ENCODE data around the gene TUBG1.

The TUBG1 gene

DNA sequence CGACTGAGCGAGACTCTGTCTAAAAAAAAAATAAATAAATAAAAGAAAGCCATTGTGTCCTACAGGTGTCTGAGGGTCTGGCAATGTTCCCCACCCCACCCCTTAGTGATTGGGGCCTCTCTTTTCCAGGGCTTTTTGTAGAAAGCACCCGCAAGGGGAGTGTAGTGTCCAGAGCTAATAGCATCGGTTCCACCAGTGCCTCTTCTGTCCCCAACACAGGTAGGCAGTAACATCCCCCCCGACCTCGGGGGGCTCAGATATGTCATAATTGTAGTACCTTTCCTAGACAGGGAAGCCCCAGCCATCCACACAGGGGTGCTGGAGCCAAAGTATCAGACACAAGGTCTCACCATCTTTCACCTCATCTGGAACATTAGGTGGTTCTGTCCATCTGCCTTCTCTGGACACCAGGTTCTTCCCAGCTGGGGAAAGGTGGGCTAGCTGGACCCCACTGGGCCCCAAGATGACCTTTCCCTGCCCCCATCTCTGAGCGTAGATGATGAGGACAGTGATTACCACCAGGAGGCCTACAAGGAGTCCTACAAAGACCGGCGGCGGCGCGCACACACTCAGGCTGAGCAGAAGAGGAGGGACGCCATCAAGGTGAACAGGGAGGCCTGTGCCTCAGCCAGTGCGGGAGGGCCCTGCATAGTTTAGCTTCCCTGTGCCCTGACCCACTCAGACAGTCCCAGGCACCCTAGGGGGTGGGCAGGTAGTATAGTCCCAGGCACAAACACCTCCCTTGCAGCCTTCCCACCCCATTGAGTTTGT is 41.0 kb upstream of the TUBG1 start:
- Histone ChIP-seq H3K36me3 (ENCODE audit: control insufficient read depth, insufficient read depth, low read length) (peaks cover 45% of the 10 kb centered on the region), H3K4me1 (ENCODE audit: control insufficient read depth, insufficient read depth, low read length) (peaks cover 57% of the 10 kb centered on the region), H3K9ac (ENCODE audit: low read length) (peak overlapping the region; percentile 17), H3K27me3 (ENCODE audit: control insufficient read depth, insufficient read depth, low read length) (no peaks in the 10 kb centered on the region), H3K4me3 (ENCODE audit: low read length) (no peak overlapping the region), H3K9me3 (ENCODE audit: control insufficient read depth, low read length) (no peaks in the 10 kb centered on the region)

- Histone ChIP-seq H3K9me3 (ENCODE audit: control insufficient read depth, low read length) (no peaks in the 10 kb centered on the region), H3K36me3 (ENCODE audit: control insufficient read depth, insufficient read depth, low read length) (peaks cover 36% of the 10 kb centered on the region), H3K4me1 (ENCODE audit: control insufficient read depth, insufficient read depth, low read length) (peaks cover 39% of the 10 kb centered on the region), H3K4me3 (ENCODE audit: low read length) (no peak overlapping the region), H3K9ac (ENCODE audit: low read length) (no peak overlapping the region), H3K27me3 (ENCODE audit: control insufficient read depth, insufficient read depth, low read length) (no peaks in the 10 kb centered on the region)
Measured at GRCh38 chr17:42571435-42572225, 37.9 kb upstream of the TUBG1 start.

- Histone ChIP-seq H3K4me3 (ENCODE audit: low read length) (no peak overlapping the region), H3K9ac (ENCODE audit: low read length) (no peak overlapping the region), H3K4me1 (ENCODE audit: control insufficient read depth, insufficient read depth, low read length) (peaks cover 39% of the 10 kb centered on the region), H3K27me3 (ENCODE audit: control insufficient read depth, insufficient read depth, low read length) (no peaks in the 10 kb centered on the region), H3K36me3 (ENCODE audit: control insufficient read depth, insufficient read depth, low read length) (peaks cover 36% of the 10 kb centered on the region), H3K9me3 (ENCODE audit: control insufficient read depth, low read length) (no peaks in the 10 kb centered on the region)
Measured at GRCh38 chr17:42573095-42573494, 36.4 kb upstream of the TUBG1 start.

DNA sequence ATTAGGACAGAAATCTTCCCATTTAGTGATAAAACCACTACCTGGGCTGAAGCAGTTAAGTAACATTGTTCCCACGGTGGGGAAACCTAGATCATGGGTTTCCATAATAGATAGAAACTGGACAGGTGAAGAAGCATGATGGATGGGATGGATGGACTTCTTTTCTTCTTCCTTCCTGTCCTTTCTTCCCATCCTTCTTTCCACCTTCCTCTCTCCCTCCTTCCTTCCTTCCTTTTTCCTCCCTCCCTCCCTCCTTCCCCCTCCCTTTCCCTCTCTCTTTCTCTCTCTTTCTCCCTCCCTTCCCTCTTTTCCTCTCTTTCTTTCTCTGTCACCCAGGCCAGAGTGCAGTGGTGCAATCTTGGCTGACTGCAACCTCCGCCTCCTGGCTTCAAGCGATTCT is 35.0 kb upstream of the TUBG1 start:
- Histone ChIP-seq H3K9me3 (ENCODE audit: control insufficient read depth, low read length) (no peaks in the 10 kb centered on the region), H3K27me3 (ENCODE audit: control insufficient read depth, insufficient read depth, low read length) (no peaks in the 10 kb centered on the region), H3K36me3 (ENCODE audit: control insufficient read depth, insufficient read depth, low read length) (peaks cover 23% of the 10 kb centered on the region), H3K4me1 (ENCODE audit: control insufficient read depth, insufficient read depth, low read length) (peaks cover 33% of the 10 kb centered on the region), H3K4me3 (ENCODE audit: low read length) (no peak overlapping the region), H3K9ac (ENCODE audit: low read length) (no peak overlapping the region)

DNA sequence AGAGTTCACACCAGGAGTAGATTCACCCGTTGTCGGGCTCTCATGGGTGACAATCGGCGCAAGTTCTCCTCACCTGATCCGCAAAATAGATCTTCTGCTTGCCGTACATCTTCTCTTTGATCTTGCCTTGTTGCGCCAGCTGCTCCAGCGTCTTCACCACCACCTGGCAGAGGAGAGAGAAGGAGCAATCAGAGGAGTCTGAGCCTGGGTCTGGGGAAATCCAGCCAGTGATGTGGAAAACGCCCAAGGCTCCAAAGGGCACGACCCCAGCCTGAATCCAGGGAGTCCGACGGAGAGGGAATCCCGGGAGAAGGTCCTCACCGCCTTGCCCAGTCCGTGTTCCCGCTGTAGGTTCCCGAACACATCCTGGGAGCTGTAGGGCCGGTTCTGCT is 32.3 kb upstream of the TUBG1 start:
- Histone ChIP-seq H3K36me3 (ENCODE audit: control insufficient read depth, insufficient read depth, low read length) (peaks cover 19% of the 10 kb centered on the region), H3K4me3 (ENCODE audit: low read length) (peak overlapping the region; percentile 26), H3K9ac (ENCODE audit: low read length) (peak overlapping the region; percentile 29)

GRCh38 chr17:42577532-42578281 is 31.8 kb upstream of the TUBG1 start, which contains the start of gene PSMC3IP:
Gene PSMC3IP (minus strand): TSS chr17:42577729. CDS start chr17:42577686, 43 bp downstream.
- Histone ChIP-seq H3K4me3 (ENCODE audit: low read length) (peak within 1 kb of the TSS; percentile 26), H3K9ac (ENCODE audit: low read length) (peak within 1 kb of the TSS; percentile 60), H3K27me3 (ENCODE audit: control insufficient read depth, insufficient read depth, low read length) (no peaks in the 10 kb centered on the region), H3K4me1 (ENCODE audit: control insufficient read depth, insufficient read depth, low read length) (peaks cover 13% of the 10 kb centered on the region), H3K9me3 (ENCODE audit: control insufficient read depth, low read length) (no peaks in the 10 kb centered on the region), H3K36me3 (ENCODE audit: control insufficient read depth, insufficient read depth, low read length) (peaks cover 16% of the 10 kb centered on the region)

More for the DNA sequence above, 32.3 kb upstream of the TUBG1 start:
- H3K27me3 ChIP-seq (ENCODE audit: control insufficient read depth, insufficient read depth, low read length): no peaks in the 10 kb centered on the region
- peaks cover 13% of the 10 kb centered on the region for H3K4me1 ChIP-seq (ENCODE audit: control insufficient read depth, insufficient read depth, low read length)
- H3K9me3 ChIP-seq (ENCODE audit: control insufficient read depth, low read length): no peaks in the 10 kb centered on the region

- Histone ChIP-seq H3K9ac (ENCODE audit: low read length) (peak overlapping the region; percentile 60), H3K9me3 (ENCODE audit: control insufficient read depth, low read length) (no peaks in the 10 kb centered on the region), H3K27me3 (ENCODE audit: control insufficient read depth, insufficient read depth, low read length) (no peaks in the 10 kb centered on the region), H3K36me3 (ENCODE audit: control insufficient read depth, insufficient read depth, low read length) (peaks cover 16% of the 10 kb centered on the region), H3K4me3 (ENCODE audit: low read length) (peak overlapping the region; percentile 26), H3K4me1 (ENCODE audit: control insufficient read depth, insufficient read depth, low read length) (peaks cover 13% of the 10 kb centered on the region)
Measured at GRCh38 chr17:42578282-42578869, 31.1 kb upstream of the TUBG1 start.

GRCh38 chr17:42579794-42580551 is 29.5 kb upstream of the TUBG1 start:
- Histone ChIP-seq H3K36me3 (ENCODE audit: control insufficient read depth, insufficient read depth, low read length) (peaks cover 21% of the 10 kb centered on the region), H3K9ac (ENCODE audit: low read length) (no peak overlapping the region), H3K9me3 (ENCODE audit: control insufficient read depth, low read length) (no peaks in the 10 kb centered on the region), H3K27me3 (ENCODE audit: control insufficient read depth, insufficient read depth, low read length) (no peaks in the 10 kb centered on the region), H3K4me3 (ENCODE audit: low read length) (no peak overlapping the region), H3K4me1 (ENCODE audit: control insufficient read depth, insufficient read depth, low read length) (peaks cover 13% of the 10 kb centered on the region)

DNA sequence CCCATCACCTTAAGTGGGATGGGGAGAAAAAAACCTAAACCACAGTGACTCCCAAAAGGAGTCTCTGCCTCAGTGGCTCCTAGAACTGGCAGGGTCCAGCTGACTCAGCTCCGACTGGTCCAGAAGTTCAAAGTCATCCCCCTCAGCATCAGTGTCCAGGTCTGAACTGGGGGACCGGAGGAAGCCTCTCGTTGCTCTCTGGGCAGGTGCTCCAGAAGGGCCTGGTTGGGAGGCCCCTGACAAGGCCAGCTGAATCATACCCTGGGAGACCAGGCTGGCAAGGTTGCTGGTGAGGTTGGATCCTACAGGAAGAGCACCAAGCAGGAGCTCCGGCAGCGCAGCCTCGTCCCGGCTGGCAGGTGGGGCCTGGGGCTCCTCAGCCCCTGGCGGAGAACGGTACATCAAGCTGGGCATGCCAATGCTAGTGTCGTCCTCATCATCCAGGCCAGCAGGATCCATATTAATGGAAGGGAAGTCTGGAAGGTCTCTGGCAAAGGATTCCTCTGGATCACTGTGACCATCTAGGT is 27.7 kb upstream of the TUBG1 start:
- Histone ChIP-seq H3K9ac (ENCODE audit: low read length) (no peak overlapping the region), H3K9me3 (ENCODE audit: control insufficient read depth, low read length) (no peaks in the 10 kb centered on the region), H3K36me3 (ENCODE audit: control insufficient read depth, insufficient read depth, low read length) (peaks cover 21% of the 10 kb centered on the region), H3K4me1 (ENCODE audit: control insufficient read depth, insufficient read depth, low read length) (peaks cover 29% of the 10 kb centered on the region), H3K4me3 (ENCODE audit: low read length) (no peak overlapping the region), H3K27me3 (ENCODE audit: control insufficient read depth, insufficient read depth, low read length) (no peaks in the 10 kb centered on the region)

- no peaks in the 10 kb centered on the region for H3K9me3 ChIP-seq (ENCODE audit: control insufficient read depth, low read length)
- H3K27me3 ChIP-seq (ENCODE audit: control insufficient read depth, insufficient read depth, low read length): no peaks in the 10 kb centered on the region
- no peak overlapping the region for H3K9ac ChIP-seq (ENCODE audit: low read length)
- H3K36me3 ChIP-seq (ENCODE audit: control insufficient read depth, insufficient read depth, low read length): peaks cover 21% of the 10 kb centered on the region
- H3K4me1 ChIP-seq (ENCODE audit: control insufficient read depth, insufficient read depth, low read length): peaks cover 30% of the 10 kb centered on the region
- no peak overlapping the region for H3K4me3 ChIP-seq (ENCODE audit: low read length)
Measured at GRCh38 chr17:42584880-42585279, 24.6 kb upstream of the TUBG1 start.

GRCh38 chr17:42585353-42585752 is 24.1 kb upstream of the TUBG1 start:
- Histone ChIP-seq H3K4me1 (ENCODE audit: control insufficient read depth, insufficient read depth, low read length) (peaks cover 30% of the 10 kb centered on the region), H3K36me3 (ENCODE audit: control insufficient read depth, insufficient read depth, low read length) (peaks cover 21% of the 10 kb centered on the region), H3K4me3 (ENCODE audit: low read length) (no peak overlapping the region)

More at GRCh38 chr17:42585353-42585752, 24.1 kb upstream of the TUBG1 start:
- no peaks in the 10 kb centered on the region for H3K9me3 ChIP-seq (ENCODE audit: control insufficient read depth, low read length)
- H3K9ac ChIP-seq (ENCODE audit: low read length): no peak overlapping the region
- H3K27me3 ChIP-seq (ENCODE audit: control insufficient read depth, insufficient read depth, low read length): no peaks in the 10 kb centered on the region
